ENCODE measurements around the gene ZNF672.
A peak's percentile ranks its signal among the peaks of the same experiment; 100 is the strongest.
"Not testable (repeated sequence)": the region's sequence is repeated elsewhere in the genome, so short reads cannot be mapped to it uniquely, and the experiment has no call there.

Gene ZNF672

DNA sequence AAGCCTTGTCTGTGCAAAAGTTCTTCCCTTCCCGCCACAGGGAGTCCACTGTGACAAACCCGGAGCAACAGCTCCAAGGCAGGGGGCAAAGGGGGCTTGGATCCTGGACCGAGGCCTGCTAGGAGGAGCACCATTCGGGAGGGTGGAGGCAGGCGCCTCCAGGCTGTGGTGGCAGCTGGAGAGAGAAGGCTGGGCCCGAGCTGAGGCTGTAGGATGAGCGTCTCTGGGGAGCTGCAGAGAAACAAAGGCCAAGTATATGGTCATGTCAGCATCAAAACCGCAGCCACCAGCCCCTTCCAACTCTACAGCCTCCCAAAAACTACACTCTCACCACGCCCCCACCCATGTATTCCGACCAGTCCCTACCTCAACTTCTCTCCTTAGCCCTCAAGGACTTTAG is 12.9 kb upstream of the ZNF672 start:
- TF ChIP-seq, protein P1, sequence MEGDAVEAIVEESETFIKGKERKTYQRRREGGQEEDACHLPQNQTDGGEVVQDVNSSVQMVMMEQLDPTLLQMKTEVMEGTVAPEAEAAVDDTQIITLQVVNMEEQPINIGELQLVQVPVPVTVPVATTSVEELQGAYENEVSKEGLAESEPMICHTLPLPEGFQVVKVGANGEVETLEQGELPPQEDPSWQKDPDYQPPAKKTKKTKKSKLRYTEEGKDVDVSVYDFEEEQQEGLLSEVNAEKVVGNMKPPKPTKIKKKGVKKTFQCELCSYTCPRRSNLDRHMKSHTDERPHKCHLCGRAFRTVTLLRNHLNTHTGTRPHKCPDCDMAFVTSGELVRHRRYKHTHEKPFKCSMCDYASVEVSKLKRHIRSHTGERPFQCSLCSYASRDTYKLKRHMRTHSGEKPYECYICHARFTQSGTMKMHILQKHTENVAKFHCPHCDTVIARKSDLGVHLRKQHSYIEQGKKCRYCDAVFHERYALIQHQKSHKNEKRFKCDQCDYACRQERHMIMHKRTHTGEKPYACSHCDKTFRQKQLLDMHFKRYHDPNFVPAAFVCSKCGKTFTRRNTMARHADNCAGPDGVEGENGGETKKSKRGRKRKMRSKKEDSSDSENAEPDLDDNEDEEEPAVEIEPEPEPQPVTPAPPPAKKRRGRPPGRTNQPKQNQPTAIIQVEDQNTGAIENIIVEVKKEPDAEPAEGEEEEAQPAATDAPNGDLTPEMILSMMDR (IDR thresholded peaks at IDR 0.05; ENCODE audit: insufficient read depth, missing control alignments) = no peak
- FAIRE-seq (no peak), DNase-seq (ENCODE audit: insufficient read length, low spot score) (no peak)

DNA sequence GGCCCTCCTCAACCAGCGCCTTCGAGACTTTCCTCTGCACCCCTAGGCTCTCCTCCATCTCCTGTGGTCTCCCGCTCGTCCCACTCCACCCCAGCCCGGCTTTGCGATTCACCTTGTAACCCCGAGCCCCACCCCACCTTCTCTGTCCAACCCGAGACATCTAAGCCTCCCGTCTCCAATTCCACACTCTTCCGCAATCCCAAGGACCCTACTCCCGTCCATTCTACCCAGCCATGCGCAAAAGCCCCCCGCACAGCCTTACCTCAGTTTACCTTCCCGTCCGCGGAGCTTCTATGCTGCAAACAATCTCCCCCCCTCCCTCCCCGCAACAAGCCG is 12.5 kb upstream of the ZNF672 start:
- FAIRE-seq = no peak
- TF ChIP-seq, protein P1 (IDR thresholded peaks at IDR 0.05; ENCODE audit: insufficient read depth, missing control alignments) = no peak
- DNase-seq (ENCODE audit: insufficient read length, low spot score) = no peak

DNA sequence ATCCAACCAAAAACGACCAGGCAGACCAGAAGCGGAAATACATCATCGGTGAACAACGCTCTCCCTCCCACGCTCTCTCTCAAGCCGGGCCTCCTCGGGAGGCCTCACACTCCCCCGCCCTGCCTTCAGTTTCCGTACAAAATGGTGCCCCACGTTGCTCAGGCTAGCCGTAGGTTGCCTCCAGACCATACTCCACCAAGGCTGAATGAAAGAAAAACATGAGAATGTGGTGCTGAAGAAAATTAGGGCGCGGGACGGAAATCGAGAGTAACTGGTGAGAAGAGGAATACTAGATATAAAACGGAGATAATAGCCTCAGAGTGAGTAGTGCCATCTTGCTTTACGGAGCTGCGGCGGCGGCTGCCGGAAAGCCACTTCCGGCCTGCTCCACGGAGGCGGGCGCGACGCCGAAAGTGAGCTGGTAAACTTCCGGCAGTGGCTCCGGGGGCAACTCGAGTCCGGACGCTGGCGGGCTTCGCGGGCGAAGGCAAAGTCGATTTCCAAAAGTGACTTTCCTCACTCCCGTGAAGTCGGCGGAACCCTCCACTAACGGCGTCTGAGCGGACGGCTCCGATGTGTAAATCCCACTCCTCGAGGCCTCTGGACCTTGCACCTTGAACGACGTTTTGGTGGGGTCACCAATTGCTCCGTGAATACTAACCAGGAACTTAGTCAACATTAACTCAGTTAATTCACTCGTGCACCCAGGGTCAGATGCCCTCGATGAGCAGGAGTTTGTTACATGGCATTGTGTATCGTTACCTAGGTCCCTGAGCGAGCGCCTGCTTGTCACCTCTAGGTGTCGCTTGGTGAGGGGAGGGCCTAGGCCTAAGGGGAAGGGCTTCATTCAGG is 11.9 kb upstream of the ZNF672 start, which contains the start of gene SH3BP5L:
TSS of gene SH3BP5L (minus strand) at position 7 of the 852 bp plus-strand sequence. CDS start 980 bp downstream, outside the sequence.
- FAIRE-seq (no peak), DNase-seq (ENCODE audit: insufficient read length, low spot score) (peak; percentile 100)
- TF ChIP-seq, protein P1 (IDR thresholded peaks at IDR 0.05; ENCODE audit: insufficient read depth, missing control alignments) = peak; percentile 90

DNA sequence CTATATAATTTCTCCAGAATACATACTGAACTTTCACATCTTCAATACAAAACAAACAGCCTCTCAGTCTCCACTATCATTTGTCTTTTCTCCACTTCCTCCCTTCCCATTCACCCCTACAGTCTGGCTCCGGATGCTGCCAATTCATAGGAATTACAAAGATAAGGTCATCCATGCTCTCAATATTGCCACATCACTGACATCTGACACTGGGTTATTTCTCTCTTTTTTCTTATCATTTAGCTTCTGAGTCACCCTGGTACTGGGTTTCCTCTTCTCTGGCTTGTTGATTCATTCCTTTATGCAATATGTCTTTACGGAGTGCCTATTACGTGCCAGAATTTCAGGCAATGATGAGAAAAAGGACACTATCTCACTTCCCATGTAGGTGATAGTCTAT is 9.2 kb upstream of the ZNF672 start:
- TF ChIP-seq, protein P1 (IDR thresholded peaks at IDR 0.05; ENCODE audit: insufficient read depth, missing control alignments) = no peak
- FAIRE-seq (no peak), DNase-seq (ENCODE audit: insufficient read length, low spot score) (no peak)

DNA sequence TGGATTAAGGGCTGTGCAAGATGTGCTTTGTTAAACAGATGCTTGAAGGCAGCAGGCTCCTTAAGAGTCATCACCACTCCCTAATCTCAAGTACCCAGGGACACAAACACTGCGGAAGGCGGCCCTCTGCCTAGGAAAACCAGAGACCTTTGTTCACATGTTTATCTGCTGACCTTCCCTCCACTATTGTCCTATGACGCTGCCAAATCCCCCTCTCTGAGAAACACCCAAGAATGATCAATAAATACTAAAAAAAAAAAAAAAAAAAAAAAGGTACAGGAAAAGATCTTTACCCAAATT is 7.4 kb upstream of the ZNF672 start:
- FAIRE-seq; DNase-seq (ENCODE audit: insufficient read length, low spot score): not testable (repeated sequence)

DNA sequence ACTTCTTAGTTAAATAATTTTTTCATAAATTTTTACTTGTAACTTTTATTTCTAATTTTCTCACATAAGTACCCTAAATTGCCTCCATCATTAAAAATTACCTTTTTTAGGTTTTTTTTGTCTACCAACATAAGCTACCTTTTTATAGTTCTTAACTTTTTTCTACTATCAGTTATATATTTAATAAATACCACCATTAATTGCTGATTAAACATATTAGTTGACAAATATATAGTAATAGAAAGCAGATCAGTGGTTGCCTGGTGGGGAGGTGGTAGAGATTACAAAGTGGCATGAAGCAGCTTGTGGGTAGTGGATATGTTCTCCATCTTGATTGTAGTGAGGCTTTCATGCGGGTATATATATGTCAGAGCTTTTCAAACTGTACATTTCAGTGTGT is 6.2 kb upstream of the ZNF672 start:
- TF ChIP-seq, protein P1 (IDR thresholded peaks at IDR 0.05; ENCODE audit: insufficient read depth, missing control alignments) = no peak
- FAIRE-seq (no peak), DNase-seq (ENCODE audit: insufficient read length, low spot score) (no peak)

DNA sequence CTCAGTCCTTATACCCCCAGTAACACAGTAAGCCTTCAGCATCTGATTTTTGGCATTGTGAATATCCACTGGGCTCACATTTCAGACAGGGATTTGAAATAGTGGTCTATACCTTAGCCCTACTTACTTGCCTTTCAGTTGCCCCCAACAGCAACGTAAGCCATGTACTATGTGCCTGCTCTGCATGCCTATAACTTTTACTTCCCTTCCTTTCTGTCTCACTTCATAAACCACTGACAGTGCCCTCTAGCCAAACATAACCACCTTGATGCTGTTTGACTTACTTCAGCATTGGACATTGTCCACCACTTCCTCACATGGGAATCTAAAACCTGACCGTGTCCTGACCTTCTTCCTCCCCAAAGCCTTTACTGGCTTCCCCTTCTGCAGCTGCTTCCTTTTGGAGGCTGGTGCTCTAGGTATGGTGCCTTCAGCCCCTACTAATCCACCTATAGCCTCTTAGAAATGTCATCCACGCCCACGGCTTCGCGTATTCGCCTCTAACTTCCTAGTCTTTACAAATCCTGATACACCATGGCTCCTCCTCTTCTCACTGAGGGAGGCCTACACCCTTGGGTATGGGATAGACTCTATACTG is 3.6 kb upstream of the ZNF672 start:
- TF ChIP-seq, protein P1 (IDR thresholded peaks at IDR 0.05; ENCODE audit: insufficient read depth, missing control alignments) = no peak
- FAIRE-seq (no peak), DNase-seq (ENCODE audit: insufficient read length, low spot score) (no peak)
